A549 (cell line): ENCODE results near the gene LINGO4.

Experiments used
- FOSB ChIP-seq: fragments of 250-450 bp; sonication (Bioruptor Pico); IDR thresholded peaks from 2 replicates; pipeline ENCODE4 v1.5.0; 2020; ENCODE audit warnings: mild to moderate bottlenecking, moderate library complexity
- JUN ChIP-seq, 2 experiments: fragments of >200 bp; sonication (Bioruptor Twin); formaldehyde crosslinking; IDR thresholded peaks; 2 replicates in 1 of 2; 3 replicates in 1 of 2; pipeline ENCODE4 v1.6.1; 2016 to 2017
- JUNB ChIP-seq: fragments of >200 bp; sonication (Bioruptor Twin); formaldehyde crosslinking; IDR thresholded peaks from 2 replicates; pipeline ENCODE4 v1.6.1; 2016
- KDM5A ChIP-seq: fragments of 200-600 bp; sonication (generic); IDR thresholded peaks from 2 replicates; pipeline ENCODE4 v1.6.1; 2016; ENCODE audit warnings: antibody characterized with exemption, mild to moderate bottlenecking
- PHF8 ChIP-seq: fragments of 200-600 bp; sonication (generic); IDR thresholded peaks from 2 replicates; pipeline ENCODE4 v1.6.1; 2016; ENCODE audit warnings: low read depth, mild to moderate bottlenecking, antibody characterized with exemption, moderate library complexity, borderline replicate concordance
- POLR2A ChIP-seq: IDR thresholded peaks from 2 replicates; pipeline ENCODE4 v1.6.1; 2012; ENCODE audit warnings: mild to moderate bottlenecking, low read length
- RAD21 ChIP-seq, 2 experiments: fragments of >200 bp in 1 of 2; sonication (Bioruptor Twin) in 1 of 2; formaldehyde crosslinking in 1 of 2; IDR thresholded peaks in 1 of 2; conservative IDR thresholded peaks in 1 of 2; 2 replicates in 1 of 2; 3 replicates in 1 of 2; pipeline ENCODE4 v1.6.1; 2012 to 2018; ENCODE audit warnings: inconsistent platforms in 1 of 2
- TF ChIP-seq, protein P1 (sequence below): fragments of 250-450 bp; sonication (Bioruptor Pico); IDR thresholded peaks from 2 replicates; pipeline ENCODE4 v1.5.0; 2021; ENCODE audit warnings: mild to moderate bottlenecking, moderate library complexity, borderline replicate concordance
- TF ChIP-seq, protein P2 (sequence below): fragments of 150-350 bp; IDR thresholded peaks from 2 replicates; pipeline ENCODE4 v1.6.1; 2014; ENCODE audit warnings: low read depth, mild to moderate bottlenecking, low read length
- TF ChIP-seq, protein P3 (sequence below): fragments of >200 bp; sonication (Bioruptor Twin); formaldehyde crosslinking; IDR thresholded peaks from 3 replicates; pipeline ENCODE4 v1.5.1; 2016
- TF ChIP-seq, protein P4 (sequence below): IDR thresholded peaks from 2 replicates; pipeline ENCODE4 v1.6.1; 2012

DNA sequence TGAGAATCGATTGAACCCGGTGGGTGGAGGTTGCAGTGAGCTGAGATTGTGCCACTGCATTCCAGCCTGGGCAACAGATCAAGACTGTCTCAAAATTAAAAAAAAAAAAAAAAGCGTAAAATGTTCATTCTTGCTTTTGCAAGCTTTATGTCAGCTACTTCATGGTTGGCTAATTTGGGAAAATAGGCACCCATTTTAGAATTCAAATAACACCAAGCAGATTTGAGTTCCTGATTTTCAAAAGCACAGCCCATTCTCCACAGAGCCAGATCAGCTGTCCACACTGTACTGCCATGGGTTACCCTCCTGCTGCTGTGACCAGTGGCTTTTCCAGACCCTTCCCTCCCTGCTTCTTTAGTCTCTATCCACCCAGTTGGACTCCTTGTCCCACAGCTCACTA lies 43.9 kb upstream of the LINGO4 start:
- TF ChIP-seq, protein P1, sequence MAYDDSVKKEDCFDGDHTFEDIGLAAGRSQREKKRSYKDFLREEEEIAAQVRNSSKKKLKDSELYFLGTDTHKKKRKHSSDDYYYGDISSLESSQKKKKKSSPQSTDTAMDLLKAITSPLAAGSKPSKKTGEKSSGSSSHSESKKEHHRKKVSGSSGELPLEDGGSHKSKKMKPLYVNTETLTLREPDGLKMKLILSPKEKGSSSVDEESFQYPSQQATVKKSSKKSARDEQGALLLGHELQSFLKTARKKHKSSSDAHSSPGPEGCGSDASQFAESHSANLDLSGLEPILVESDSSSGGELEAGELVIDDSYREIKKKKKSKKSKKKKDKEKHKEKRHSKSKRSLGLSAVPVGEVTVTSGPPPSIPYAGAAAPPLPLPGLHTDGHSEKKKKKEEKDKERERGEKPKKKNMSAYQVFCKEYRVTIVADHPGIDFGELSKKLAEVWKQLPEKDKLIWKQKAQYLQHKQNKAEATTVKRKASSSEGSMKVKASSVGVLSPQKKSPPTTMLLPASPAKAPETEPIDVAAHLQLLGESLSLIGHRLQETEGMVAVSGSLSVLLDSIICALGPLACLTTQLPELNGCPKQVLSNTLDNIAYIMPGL: no peak
- TF ChIP-seq RAD21 (conservative IDR thresholded peaks at IDR 0.05 in 1 of 2, IDR thresholded peaks at IDR 0.05 in 1 of 2) (no peak), JUN (IDR thresholded peaks at IDR 0.05) (no peak), POLR2A (no peak), KDM5A (no peak), PHF8 (no peak), JUNB (no peak), FOSB (no peak)
- TF ChIP-seq, protein P2, sequence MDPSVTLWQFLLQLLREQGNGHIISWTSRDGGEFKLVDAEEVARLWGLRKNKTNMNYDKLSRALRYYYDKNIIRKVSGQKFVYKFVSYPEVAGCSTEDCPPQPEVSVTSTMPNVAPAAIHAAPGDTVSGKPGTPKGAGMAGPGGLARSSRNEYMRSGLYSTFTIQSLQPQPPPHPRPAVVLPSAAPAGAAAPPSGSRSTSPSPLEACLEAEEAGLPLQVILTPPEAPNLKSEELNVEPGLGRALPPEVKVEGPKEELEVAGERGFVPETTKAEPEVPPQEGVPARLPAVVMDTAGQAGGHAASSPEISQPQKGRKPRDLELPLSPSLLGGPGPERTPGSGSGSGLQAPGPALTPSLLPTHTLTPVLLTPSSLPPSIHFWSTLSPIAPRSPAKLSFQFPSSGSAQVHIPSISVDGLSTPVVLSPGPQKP: no peak
- TF ChIP-seq, protein P3, sequence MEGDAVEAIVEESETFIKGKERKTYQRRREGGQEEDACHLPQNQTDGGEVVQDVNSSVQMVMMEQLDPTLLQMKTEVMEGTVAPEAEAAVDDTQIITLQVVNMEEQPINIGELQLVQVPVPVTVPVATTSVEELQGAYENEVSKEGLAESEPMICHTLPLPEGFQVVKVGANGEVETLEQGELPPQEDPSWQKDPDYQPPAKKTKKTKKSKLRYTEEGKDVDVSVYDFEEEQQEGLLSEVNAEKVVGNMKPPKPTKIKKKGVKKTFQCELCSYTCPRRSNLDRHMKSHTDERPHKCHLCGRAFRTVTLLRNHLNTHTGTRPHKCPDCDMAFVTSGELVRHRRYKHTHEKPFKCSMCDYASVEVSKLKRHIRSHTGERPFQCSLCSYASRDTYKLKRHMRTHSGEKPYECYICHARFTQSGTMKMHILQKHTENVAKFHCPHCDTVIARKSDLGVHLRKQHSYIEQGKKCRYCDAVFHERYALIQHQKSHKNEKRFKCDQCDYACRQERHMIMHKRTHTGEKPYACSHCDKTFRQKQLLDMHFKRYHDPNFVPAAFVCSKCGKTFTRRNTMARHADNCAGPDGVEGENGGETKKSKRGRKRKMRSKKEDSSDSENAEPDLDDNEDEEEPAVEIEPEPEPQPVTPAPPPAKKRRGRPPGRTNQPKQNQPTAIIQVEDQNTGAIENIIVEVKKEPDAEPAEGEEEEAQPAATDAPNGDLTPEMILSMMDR: no peak
- TF ChIP-seq, protein P4, sequence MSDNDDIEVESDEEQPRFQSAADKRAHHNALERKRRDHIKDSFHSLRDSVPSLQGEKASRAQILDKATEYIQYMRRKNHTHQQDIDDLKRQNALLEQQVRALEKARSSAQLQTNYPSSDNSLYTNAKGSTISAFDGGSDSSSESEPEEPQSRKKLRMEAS: no peak
